Measurements from ENCODE around the gene ST7.

GRCh38 chr7:117023325-117023854 is 70.1 kb downstream of the ST7 start:
- TF ChIP-seq CTCF (IDR thresholded peaks at IDR 0.05): no peak
- no peak for TF ChIP-seq EZH2 (IDR thresholded peaks at IDR 0.05; ENCODE audit: borderline replicate concordance, insufficient read depth, low read depth, low read length, poor library complexity, severe bottlenecking)
